Stimulated activated naive CD4-positive, alpha-beta T cell treated with Interleukin-2 at 50 U/mL for 16 hours (primary cell): Measurements from ENCODE around the gene TOR1B.
"Not testable (repeated sequence)": the region's sequence is repeated elsewhere in the genome, so short reads cannot be mapped to it uniquely, and the experiment has no call there.

Experiments
- DNase-seq: peaks from one replicate; lab custom pipeline; 2025; lab: John Stamatoyannopoulos, UW

The TOR1B gene, protein sequence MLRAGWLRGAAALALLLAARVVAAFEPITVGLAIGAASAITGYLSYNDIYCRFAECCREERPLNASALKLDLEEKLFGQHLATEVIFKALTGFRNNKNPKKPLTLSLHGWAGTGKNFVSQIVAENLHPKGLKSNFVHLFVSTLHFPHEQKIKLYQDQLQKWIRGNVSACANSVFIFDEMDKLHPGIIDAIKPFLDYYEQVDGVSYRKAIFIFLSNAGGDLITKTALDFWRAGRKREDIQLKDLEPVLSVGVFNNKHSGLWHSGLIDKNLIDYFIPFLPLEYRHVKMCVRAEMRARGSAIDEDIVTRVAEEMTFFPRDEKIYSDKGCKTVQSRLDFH

DNA sequence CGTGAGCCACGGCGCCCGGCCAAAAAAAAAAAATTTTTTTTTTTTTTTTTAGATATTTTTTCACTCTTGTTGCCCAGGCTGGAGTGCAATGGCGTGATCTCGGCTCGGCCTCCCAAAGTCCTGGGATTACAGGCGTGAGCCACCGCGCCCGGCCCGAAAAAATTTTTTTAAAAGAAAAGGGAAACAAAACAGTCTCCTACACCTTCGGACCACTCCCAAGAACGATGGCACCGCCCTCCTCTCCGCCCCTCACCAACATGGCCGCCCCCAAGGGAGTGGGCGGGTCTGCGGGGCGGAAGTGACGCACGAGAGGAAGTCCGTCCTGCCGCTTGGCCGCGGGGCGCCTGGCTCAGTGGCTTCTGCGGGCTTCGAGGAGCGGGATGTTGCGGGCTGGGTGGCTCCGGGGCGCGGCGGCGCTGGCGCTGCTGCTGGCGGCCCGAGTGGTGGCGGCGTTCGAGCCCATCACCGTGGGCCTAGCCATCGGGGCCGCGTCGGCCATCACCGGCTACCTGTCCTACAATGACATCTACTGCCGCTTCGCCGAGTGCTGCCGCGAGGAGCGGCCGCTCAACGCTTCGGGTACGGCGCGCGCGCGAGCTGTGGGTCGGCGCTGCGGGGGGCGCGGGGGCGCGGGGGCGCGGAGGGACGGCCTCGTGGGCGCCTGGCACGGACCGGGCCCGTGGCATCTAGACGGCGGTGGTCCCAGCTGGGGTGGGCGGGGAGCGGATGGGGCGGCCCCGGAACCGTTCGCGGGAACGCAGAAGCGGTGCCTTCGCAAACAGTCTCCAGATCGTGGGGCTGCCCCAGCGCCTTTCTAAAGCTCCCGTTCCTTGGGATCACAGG, at the start of gene TOR1B:
Gene TOR1B (plus strand): TSS at position 352 of the 843 bp plus-strand sequence. CDS start 29 bp downstream, at position 381.
- DNase-seq: peak; percentile 86

DNA sequence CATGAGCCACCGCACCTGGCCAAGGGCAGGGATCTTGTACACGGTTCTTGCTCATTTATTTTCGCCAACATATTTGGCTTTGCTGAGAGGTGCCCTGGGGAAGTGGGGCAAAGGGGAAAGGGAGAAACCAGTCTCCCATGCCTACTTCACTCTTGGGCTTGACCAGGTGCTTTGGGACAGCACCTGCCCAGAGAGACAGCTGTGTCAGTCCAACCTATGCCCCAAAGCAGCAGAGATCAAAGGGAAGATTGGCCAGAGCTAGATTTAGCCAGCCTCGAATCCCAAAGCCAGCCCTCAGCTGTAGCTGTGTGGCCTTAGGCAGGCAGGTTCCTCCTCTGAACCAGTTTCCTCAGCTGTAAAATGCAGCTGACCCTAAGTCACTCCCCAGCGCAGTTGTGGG, 47.8 kb upstream of the TOR1B start:
- no peak for DNase-seq

DNA sequence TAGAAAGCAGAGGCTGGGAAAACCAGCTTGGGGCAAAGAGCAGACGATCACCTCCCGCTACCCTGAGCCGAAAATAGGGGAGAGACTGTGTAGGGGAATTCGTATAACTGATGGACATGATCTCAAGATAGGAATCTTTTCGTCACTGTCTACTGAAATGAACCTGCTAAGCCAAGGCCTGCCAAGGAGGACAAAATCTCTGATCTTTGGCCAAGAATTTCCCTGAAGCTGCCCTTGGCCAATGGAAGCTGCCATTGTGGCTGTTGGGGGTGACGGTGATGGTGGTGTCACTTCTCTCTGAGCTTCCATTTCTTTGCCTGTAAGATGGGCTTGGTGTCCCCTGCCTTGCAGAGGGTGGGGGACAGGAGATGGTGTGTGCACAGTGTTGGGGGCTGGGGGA, 46.8 kb upstream of the TOR1B start:
- no peak for DNase-seq

DNA sequence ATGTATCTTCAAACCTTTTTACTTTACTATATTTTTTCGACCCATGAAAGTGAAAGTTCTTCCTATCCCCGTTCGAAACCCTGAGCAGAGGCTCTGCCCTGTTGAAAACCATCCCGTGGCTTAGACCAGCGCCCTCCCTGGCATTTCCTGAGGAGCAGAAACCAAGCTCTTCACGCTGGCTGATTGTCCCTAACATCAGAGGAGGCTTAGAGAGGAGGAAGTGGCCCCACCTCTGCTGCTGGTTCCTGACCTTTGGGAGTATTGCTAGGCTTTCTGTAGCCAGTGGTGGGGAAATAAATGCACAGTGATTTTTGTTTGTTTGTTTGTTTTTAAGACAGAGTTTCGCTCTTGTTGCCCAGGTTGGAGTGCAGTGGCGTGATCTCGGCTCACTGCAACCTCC, 45.9 kb upstream of the TOR1B start:
- no peak for DNase-seq

DNA sequence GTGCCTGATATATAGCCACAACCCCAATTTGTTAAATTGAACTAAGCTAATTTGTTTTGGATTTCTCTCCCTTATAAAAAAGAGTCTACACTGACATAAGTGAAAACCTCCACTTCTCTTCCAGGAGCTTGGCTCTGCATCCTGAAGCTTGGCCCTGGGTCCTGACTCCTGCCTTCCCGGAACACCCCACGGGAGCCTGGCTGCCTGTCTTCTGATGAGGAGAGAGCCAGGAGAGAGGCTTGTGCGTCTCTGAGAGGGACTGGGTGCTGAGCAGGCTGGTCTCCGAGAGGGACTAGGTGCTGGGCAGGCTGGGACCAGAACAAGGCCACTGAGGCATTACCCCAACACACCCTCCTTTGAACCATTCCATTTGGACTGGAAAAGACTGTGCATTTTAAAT, 43.7 kb upstream of the TOR1B start:
- DNase-seq: no peak

DNA sequence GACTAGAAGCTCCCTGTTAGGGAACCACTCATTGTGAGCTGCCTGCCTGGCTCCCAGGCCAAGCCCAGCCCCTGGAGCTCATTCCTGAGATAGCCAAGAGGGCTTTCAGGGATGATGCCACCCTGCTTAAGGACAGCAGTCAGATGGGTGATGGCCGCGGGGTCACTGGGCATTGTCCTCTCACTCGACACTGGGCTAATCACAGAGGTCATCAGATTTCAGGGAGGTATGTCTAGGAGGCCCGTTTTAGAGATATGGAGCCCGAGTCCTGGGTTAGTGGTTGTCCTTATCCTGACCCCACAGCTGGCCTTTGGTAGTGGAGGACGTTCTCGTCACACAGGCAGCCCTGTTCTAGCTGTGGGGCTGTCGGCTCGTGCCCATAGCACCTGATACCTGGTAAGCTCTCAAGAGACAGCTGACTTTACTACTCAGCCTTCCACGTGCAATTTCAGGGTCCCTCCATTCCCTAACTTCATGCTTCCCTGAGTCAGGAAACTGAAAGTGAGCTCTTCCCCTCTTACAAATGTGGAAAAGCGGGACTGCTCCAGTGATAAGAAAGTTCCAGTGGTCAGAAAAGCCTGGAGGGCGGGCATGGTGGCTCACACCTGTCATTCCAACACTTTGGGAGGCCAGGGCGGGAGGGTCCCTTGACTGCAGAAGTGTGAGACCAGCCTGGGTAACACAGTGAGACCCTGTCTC, 43.0 kb upstream of the TOR1B start:
- DNase-seq: no peak

DNA sequence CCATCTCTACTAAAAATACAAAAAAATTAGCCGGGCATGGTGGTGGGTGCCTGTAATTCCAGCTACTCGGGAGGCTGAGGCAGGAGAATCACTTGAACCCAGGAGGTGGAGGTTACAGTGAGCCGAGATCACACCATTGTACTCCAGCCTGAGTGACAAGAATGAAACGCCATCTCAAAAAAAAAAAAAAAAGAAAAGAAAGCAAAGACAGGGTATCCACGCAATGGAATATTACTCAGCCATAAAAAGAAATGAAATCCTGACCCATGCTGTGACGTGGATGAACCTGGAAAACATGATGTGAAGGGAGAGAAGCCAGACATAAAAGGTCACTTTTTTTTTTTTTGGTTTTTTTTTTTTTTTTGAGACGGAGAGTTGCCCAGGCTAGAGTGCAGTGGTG, 42.2 kb upstream of the TOR1B start:
- DNase-seq: not testable (repeated sequence)

DNA sequence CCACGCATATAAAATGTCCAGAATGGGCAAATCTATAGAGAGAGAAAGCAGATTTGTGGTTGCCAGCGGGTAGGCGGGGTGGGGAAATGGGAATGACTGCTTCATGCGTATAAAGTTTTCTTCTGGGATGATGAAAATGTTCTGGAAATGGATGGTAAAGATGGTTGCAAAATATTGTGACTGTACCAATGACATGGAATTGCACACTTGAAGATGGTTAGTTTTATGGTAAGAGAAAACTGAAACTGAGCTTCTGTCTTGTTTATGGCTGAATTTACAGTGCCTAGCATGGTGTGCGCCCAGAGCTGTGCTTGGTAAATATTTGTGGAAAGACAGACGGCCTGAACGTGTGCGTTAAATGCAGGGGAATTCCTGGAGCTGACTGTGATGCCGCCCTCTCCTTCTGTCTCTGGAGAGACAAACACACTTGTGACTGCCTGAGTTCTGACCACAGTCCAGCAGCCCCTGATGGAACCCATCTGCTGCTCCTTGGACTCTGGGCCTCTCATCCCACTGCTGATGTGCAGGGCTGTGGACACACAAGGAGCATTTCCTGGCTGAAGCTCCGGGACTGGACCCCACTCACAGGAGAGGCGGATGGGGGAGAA, 41.6 kb upstream of the TOR1B start:
- no peak for DNase-seq

DNA sequence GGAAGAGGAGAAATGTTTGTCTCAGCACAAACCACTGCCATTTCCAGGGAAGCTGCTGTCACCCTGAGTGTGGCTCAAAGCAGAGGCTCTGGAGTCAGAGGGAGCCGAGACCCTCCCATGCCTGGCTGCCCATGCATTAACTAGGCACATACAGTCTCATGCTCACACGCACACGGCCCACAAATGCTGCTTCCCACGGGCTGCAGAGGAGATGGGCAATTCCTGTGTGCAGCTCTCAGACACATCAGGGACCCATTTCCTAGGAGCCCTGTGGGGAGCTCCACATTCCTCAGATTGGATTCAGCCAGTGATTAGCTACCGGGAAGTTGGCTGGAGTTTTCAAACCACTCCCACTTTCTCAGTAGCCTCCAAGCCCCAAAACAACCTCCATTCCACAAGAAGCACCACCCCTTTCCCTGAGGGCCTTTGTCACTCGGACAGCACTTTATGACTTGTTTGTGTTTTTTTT, 41.0 kb upstream of the TOR1B start:
- DNase-seq: no peak

DNA sequence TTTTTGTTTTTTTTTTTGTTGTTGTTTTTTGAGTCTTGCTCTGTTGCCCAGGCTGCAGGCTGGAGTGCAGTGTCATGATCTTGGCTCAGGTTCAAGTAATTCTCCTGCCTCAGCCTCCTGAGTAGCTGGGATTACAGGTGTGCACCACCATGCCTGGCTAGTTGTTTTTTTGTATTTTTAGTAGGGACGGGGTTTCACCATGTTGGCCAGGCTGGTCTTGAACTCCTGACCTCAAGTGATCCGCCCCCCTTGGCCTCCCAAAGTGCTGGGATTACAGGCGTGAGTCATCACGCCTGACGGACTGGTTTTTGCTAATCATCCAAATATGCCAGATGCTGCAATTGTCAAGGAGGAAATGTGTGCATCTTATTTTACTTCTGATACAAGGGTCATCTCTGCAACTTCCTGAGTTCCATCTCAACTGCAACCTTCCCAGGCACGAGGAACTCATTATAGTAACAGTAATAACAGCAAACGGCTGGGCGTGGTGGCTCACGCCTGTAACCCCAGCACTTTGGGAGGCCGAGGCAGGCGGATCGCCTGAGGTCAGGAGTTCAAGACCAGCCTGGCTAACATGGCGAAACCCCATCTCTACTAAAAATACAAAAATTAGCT, 40.5 kb upstream of the TOR1B start:
- DNase-seq: not testable (repeated sequence)

DNA sequence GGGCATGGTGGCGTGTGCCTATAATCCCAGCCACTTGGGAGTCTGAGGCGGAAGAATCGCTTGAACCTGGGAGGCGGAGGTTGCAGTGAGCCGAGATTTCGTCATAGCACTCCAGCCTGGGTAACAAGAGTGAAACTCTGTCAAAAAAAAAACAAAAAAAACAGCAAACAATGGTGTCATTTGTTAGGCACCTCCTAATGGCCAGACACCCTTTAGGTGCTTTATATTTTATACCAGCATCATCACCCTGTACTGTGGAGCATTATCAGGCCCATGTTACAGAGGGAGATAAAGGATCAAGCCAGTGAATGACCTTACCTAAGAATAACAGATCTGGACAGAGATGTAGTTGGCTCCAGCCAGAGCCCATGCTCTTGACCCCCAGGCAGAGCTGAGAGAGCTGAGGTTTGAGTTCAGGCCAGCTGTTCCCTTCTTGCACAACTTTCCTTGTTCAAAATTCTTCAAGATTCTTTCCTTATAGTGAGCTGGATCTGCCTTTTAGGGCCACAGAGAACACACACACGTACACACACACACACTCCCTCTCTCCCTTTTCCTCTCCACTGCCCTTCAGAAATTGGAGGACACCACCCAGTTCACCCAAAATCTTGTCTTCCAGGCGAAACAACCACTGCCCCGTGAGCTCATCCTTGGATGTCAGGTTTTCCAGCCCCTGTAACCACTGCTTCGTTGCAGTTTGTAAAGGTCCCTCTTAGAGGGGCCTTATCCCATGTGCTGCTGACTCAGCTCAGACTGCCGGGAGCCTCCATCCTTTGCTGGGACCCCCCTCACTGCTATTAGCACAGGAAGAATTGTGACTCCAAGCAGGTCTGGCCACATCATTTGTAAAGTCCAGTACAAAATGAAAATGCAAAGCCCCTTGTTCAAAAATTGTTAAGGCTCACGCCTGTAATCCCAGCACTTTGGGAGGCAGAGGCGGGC, 39.7 kb upstream of the TOR1B start:
- DNase-seq: no peak

DNA sequence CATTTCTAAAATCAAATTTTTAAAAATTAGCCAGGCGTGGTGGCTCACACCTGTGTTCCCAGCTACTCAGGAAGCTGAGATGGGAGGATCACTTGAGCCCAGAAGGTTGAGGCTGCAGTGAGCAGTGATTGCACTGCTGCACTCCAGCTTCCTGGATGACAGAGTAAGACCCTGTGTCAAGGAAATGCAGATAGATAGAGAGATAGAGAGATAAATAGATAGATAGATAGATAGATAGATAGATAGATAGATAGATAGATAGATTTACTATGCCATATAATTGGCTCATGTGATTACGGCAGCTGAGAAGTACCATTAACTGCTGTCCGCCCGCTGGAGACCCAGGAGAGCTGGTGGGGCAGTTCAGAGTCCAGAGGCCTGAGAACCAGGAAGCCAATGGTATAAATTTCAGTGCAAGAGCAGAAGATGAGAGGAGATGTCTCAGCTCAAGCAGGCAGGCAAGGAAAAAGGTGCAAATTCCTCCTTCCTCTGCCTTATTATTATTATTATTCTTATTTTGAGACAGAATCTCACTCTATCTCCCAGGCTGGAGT, 37.1 kb upstream of the TOR1B start:
- DNase-seq: no peak

DNA sequence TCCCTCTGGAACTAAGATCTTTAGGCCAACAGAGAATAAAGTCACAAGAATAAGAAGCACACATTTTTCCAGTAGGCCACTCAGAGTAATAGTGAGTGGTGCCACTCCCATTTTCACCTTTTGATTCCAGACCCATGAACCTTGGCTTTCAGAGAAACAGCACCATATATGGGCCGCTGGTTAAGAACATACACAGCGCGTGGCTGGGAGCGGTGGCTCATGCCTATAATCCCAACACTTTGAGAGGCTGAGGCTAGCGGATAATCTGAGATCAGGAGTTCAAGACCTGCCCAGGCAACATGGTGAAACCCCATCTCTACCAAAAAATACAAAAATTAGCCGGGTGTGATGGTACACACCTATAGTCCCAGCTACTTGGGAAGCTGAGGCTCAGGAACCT, 34.5 kb upstream of the TOR1B start:
- DNase-seq: no peak

DNA sequence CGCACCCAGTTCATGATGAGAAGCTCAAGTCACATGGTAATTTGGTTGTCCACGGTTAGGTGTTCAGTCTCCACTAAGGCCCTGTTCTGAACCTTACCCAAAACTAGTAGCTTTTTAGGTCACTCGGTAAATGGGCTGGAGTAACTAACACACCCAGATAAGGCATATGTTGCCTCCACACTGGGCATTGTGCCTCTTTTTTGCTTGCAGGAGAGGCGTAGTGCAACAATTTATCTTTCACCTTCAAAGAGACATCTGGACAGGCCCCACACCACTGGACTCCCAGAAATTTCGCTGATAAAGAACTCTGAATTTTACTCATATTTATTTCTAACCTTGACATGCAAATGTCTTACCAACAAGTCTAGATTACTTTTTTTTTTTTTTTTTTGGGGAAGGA, 33.3 kb upstream of the TOR1B start:
- no peak for DNase-seq

DNA sequence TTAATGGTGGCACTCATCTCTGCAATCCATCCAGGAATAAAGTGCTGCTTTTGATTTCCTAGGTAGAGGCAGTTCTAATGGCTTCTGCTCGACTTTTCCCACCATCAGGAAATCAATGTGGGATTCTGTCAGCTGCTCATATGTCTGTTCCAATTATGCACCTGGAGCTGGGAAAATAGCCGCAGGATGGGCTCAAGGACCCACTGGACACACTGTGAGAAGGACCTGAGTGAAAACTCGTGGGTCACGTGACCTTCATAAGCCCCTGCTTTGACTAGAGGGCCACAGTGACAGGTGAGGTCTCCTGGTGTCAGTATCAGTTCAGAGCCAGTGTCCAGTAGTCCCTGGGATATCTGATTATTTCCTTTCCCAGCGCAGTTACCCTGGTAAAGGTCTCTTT, 32.2 kb upstream of the TOR1B start:
- DNase-seq: no peak

DNA sequence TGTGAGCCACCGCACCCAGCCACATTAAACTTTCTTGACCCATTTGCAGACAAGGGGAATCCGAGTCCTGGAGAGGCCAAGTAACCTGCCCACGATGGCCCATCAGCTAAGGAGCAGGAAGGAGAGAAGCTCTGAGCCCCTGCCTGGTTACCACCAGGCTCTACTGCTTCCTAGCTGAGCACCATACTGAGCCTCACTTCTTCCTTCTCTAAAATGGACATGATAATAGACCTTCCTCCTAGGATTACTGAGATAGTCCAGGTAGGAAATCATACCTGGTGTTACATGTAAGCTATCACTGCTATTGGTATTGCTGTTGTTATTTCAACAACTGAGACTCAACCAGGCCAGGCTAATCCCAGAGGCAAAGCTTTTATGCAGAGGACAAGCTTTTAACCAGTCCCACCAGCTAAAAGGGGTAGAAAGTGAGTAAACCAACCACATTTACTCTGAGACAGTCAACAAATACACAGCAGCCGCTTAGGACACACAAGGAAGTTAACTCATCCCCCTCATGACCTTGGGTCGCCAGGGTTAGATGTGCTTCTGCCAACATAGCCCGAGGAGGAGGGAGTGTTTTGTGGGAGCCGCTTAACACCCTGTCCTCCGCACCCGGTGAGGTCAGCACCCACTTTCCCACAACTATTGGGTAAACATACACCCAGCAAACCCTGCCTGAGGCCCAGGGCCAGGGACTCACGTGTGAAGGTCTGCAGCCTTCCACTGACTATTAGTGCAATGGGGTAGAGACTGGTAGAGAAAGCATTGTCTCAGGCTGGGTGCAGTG, 29.5 kb upstream of the TOR1B start:
- DNase-seq: no peak

DNA sequence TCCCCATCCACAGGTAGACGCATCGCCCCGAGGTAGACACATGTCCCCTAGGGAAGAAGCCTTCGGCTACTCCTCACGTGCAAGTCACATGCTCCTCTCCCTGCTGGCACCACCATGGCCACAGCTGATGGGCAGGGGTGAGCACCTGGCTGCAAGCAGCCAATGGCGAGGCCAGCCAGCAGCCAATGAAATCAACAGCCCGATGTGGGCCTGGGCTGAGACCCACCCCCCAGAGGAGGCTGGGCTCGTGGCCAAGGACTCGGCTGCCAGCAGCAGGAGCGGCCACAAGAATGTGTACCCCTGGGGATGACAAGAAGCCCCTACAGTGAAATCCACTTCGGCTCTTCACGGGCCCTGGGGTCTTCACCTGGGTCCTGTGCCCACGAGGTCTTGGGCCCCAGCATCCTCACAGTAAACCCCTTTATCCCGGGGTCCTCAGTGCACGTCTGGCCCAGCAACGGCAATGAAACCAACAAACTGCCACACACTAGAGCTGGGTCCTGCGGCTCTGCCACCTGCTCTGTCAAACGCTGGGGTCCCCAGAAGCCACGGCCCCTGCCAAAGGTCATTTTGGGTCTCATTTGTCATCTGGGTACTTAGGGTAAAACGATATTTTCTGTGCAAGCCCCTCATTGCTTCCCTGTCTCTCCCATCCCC, 28.1 kb upstream of the TOR1B start:
- DNase-seq: no peak

DNA sequence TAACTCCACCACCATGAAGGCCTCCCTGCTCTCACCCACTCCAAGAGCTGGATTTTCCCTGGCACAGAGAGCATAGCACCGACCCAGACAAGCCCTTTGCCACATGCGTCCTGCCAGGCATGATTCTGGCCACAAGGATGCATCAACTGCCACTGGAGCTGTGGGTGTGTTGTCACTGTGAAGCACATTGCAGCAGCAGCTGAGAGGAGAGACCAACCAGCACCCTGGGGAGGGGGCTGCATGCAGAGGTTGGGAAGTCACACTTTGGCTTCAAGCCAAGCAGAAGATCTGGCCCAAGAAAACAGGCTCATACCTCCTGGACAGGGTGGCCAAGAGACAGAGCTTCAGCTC, 27.6 kb upstream of the TOR1B start:
- DNase-seq: no peak

DNA sequence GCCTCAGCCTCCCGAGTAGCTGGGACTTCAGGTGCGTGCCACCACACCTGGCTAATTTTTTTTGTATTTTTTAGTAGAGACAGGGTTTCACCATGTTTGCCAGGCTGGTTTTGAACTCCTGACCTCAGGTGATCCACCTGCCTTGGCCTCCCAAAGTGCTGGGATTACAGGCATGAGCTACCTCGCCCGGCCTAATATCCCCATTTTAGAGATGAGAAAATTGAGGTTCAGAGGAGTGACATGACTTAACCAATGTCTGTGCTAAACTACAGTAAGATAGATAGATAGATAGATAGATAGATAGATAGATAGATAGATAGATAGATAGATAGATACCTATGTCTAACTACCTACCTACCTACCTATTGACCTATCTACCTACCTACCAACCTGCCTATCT, 26.9 kb upstream of the TOR1B start:
- not testable (repeated sequence) for DNase-seq
